HAP-1 (cell line): ENCODE results near the gene GRB2.

ENCODE experiments used
- DNase-seq, 2 experiments: peaks; one replicate each; pipeline ENCODE4 v3.0.0-alpha.2; 2016 to 2020; ENCODE audit warnings: low spot score in 2 of 2
- H3K27me3 ChIP-seq: fragments of 250-450 bp; sonication (Bioruptor Pico); 2 replicates; pipeline ENCODE4 v1.5.1; 2020; ENCODE audit warnings: low read depth, mild to moderate bottlenecking, moderate library complexity
- H3K36me3 ChIP-seq: fragments of 250-450 bp; sonication (Bioruptor Pico); replicated peaks from 2 replicates; pipeline ENCODE4 v1.5.1; 2020; ENCODE audit warnings: mild to moderate bottlenecking
- H3K4me1 ChIP-seq: fragments of 250-450 bp; sonication (Bioruptor Pico); 2 replicates; pipeline ENCODE4 v1.5.1; 2020; ENCODE audit warnings: mild to moderate bottlenecking
- H3K4me3 ChIP-seq: fragments of 250-450 bp; sonication (Bioruptor Pico); 2 replicates; pipeline ENCODE4 v1.5.1; 2020; ENCODE audit warnings: mild to moderate bottlenecking, moderate library complexity
- H3K9me3 ChIP-seq: fragments of 250-450 bp; sonication (Bioruptor Pico); 2 replicates; pipeline ENCODE4 v1.5.1; 2020; ENCODE audit warnings: mild to moderate bottlenecking, moderate library complexity
- in situ Hi-C: fragments of 300-500 bp; cut with MboI; formaldehyde crosslinking; loops from 3 replicates; pipeline ENCODE4 v1.14.3; 2020; ENCODE audit warnings: low sequenced_read_pairs, inconsistent platforms, mixed read lengths

Gene GRB2

DNA sequence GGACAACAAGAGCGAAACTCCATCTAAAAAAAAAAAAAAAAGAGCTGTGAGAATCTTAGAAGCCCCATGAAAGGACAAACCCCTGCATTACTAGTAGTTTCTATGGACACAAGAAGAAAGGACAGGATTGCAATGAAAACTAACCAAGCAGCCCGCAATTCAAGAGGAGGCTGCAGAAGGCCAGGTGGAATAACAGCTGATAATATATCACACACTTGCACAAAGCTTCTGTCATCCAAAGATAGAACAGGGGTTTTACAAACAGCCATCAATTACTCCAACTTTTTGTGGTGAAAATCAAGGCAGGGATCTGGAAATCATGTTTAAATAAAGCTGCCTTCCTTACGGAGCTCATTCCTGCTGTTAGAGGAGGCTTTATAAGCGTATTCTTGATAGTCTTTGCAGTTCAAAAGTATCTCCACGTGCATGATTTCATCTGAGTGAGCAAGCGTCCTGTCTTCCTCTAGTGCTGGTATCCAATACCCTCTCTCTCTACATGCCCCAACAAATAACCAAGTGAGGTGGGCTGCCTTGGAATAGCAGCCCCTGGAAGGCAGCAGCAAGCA lies 27.8 kb upstream of the GRB2 start:
- DNase-seq: no peak
- Histone ChIP-seq H3K9me3 (no peaks in the 10 kb centered on the region), H3K4me1 (peaks cover 20% of the 10 kb centered on the region), H3K27me3 (no peaks in the 10 kb centered on the region), H3K4me3 (no peak overlapping the region), H3K36me3 (no peaks in the 10 kb centered on the region)
- in situ Hi-C loops: no loop called here

- H3K4me3 ChIP-seq: no peak overlapping the region
- in situ Hi-C loops: no loop called here
Observed at GRCh38 chr17:75430159-75430974, 24.9 kb upstream of the GRB2 start.

DNA sequence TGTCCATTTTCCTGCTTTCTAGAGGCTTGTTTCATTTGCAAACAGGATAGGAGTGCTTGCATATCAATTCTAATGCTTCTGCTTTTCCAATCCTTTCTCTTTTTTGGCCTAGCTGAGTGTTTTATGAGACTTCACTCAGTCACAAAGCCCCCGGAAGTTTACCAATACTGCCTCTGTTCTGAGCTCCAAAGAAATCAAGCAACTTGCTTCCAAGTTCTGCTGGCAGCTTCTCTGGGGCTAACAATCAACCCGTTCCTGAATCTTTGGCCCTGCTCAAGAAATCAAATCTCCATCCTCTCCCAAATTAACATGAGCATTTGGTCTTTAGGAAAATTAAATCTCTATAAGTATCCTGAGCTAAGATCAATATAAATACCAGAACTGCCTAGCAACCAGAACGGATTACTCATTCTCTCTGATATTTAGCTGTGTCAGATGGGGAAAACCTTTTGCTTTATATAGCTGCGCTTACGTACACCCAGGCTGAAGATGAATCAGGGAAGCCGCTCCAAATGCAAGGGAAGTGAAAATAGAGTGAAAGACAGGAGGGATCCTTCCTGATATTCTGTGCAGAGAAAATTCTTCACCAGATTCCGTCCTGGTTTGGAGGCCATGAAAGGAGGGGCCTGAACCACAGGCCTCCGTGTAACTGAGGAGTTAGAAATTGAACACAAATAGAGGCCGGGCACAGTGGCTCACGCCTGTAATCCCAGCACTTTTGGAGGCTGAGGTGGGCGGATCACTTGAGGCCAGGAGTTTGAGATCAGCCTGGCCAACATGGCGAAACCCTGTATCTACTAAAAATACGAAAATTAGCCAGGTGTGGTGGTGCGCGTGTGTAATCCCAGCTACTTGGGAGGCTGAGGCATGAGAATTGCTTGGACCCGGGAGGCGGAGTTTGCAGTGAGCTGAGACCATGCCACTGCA lies 23.3 kb upstream of the GRB2 start:
- in situ Hi-C loops: no loop called here
- DNase-seq: no peak
- Histone ChIP-seq H3K27me3 (no peaks in the 10 kb centered on the region), H3K36me3 (no peaks in the 10 kb centered on the region), H3K9me3 (no peaks in the 10 kb centered on the region), H3K4me3 (no peak overlapping the region), H3K4me1 (peaks cover 20% of the 10 kb centered on the region)

More at GRCh38 chr17:75430159-75430974, 24.9 kb upstream of the GRB2 start:
- peaks cover 20% of the 10 kb centered on the region for H3K4me1 ChIP-seq
- peak; percentile 42 to 69 for DNase-seq
- H3K27me3 ChIP-seq: no peaks in the 10 kb centered on the region
- H3K9me3 ChIP-seq: no peaks in the 10 kb centered on the region
- H3K36me3 ChIP-seq: no peaks in the 10 kb centered on the region

DNA sequence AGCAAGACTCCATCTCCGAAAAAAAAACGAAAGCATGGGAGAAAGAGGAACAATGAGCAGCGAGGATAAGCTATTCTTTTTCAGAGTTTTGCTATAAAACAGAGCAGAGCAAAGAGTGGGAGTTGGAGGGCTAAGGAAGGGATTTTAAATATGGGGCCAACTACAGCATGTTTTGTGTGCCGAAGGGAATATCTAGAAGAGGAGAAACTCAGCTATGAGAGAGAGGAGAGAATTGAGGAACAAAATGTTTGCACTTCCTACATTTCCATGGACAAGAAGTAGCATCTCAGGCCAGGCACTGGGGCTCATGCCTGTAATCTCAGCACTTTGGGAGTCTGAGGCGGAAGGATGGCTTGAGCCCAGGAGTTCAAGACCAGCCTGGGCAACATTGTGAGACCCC lies 13.1 kb upstream of the GRB2 start:
- in situ Hi-C loops: loop anchor here (10.0 to 25.0 kb wide), 4 partner anchors 306 to 631 kb away; partner anchors contain the start of genes ARMC7, NAT9, OTOP2 and USH1G
- Histone ChIP-seq H3K4me3 (no peak overlapping the region), H3K27me3 (no peaks in the 10 kb centered on the region), H3K9me3 (no peaks in the 10 kb centered on the region), H3K36me3 (no peaks in the 10 kb centered on the region), H3K4me1 (no peaks in the 10 kb centered on the region)
- no peak for DNase-seq

DNA sequence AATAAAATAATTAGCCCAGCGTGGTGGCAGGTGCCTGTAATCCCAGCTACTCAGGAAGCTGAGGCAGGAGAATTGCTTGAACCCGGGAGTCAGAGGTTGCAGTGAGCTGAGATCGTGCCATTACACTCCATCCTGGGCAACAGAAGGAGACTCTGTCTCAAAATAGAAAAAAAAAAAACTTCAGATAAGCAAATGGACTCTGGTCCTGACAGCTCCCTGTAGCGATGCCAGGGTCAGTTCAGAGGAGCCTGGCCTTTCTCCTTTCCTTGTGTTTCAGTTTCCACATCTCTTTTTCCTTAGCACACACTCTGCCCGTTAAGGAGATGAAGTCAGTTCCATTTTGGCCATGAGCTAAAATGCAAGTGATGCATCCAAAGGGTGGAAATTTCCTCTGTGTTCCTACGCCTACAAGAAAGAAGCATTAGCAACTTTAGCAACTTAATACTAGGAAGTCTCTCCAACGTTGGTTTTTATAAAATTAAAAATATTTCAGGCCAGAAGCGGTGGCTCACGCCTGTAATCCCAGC lies 11.6 kb upstream of the GRB2 start:
- no peaks in the 10 kb centered on the region for H3K27me3 ChIP-seq
- H3K4me1 ChIP-seq: no peaks in the 10 kb centered on the region
- no peaks in the 10 kb centered on the region for H3K9me3 ChIP-seq
- no peak for DNase-seq
- in situ Hi-C loops: loop anchor here (10.0 to 25.0 kb wide), 4 partner anchors 305 to 630 kb away; partner anchors contain the start of genes ARMC7, NAT9, OTOP2 and USH1G
- no peak overlapping the region for H3K4me3 ChIP-seq
- no peaks in the 10 kb centered on the region for H3K36me3 ChIP-seq

GRCh38 chr17:75416006-75416405 lies 10.5 kb upstream of the GRB2 start:
- no peak for DNase-seq
- Histone ChIP-seq H3K4me3 (no peak overlapping the region), H3K4me1 (no peaks in the 10 kb centered on the region), H3K27me3 (no peaks in the 10 kb centered on the region), H3K36me3 (no peaks in the 10 kb centered on the region), H3K9me3 (no peaks in the 10 kb centered on the region)
- in situ Hi-C loops: loop anchor here (10.0 to 25.0 kb wide), 4 partner anchors 304 to 629 kb away; partner anchors contain the start of genes ARMC7, NAT9, OTOP2 and USH1G

- Histone ChIP-seq H3K4me1 (no peaks in the 10 kb centered on the region), H3K36me3 (no peaks in the 10 kb centered on the region), H3K27me3 (0 out of 2 replicates have a peak, but pooled peaks cover 2% of the 10 kb centered on the region), H3K4me3 (no peak overlapping the region), H3K9me3 (no peaks in the 10 kb centered on the region)
- DNase-seq: no peak
- in situ Hi-C loops: loop anchor here (5.0 to 25.0 kb wide), 5 partner anchors 92 to 627 kb away; partner anchors contain the start of genes ARMC7, NAT9, OTOP2 and USH1G
Observed at GRCh38 chr17:75414488-75414887, 9.0 kb upstream of the GRB2 start.

DNA sequence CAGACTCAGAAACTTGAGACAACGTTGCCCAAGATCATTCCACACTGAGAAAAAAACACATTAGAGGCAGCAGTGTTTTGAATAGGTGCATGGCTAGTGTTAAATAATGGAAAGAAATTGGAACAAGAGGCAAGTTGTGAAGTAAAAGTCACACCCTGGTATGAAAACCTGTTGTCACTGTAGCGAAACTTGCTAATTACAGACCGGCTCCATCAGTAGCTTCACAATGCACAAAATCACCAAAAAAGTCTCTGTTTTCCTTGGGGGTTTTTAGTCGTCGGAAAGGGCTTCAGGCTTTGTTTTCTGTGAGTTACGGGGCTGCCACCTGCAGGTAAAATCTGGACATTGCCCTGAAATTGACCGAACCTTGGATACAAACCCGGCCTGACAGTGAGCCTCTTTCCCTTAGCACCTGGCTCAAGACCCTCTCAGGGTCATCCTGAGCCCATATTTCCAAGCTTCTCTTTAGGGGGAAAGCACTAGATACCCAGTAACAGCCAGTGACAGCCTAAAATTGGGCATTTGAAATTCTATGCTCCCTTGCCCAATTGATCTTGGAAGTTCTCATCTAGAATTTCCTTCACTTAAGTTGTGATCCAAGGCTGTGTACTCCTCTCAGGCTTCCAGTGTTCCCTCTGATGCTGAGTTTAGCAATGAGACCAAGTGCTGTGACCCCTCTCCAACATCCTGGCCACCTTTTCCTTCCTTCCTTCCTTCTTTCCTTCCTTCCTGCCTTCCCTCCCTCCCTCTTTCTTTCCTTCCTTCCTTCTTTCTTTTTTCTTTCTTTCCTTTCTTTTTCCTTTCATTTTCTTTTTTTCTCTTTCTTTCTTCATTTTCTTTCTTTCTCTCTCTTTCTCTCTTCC lies 7.2 kb upstream of the GRB2 start:
- H3K27me3 ChIP-seq: 0 out of 2 replicates have a peak, but pooled peaks cover 2% of the 10 kb centered on the region
- no peaks in the 10 kb centered on the region for H3K9me3 ChIP-seq
- in situ Hi-C loops: loop anchor here (5.0 to 25.0 kb wide), 5 partner anchors 90 to 625 kb away; partner anchors contain the start of genes ARMC7, NAT9, OTOP2 and USH1G
- peak; percentile 58 to 83 for DNase-seq
- no peaks in the 10 kb centered on the region for H3K36me3 ChIP-seq
- no peaks in the 10 kb centered on the region for H3K4me1 ChIP-seq
- no peak overlapping the region for H3K4me3 ChIP-seq

DNA sequence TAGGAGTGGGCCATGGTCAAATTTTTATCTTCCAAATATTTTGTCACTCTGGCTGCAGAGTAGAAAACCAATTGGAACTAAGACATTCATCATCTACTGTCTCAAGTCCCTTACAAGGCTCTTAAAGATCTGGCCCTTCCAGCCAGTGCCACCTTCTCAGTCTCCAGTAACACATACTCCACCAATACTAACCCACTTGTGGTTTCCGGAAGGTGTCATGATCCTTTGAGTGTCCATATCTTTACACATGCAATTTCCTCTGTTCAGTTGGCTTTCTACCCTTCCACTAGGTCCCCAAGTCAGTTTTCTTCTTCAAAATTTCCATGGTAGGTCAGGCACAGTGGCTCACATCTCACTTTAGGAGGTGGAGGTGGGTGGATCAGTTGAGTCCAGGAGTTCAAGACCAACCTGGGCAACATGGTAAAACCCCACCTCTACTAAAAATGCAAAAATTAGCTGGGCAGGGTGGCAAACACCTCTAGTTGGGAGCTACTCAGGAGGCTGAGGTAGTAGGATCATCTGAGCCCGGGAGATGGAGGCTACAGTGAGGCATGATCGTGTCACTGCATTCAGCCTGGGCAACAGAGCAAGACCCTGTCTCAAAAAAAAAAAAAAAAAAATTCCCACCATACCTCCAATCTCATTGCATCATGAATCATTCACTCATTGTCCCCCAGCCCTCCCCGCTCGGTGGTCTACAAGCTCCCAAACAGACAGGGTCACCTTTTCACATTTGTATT lies 6.0 kb upstream of the GRB2 start:
- Histone ChIP-seq H3K36me3 (no peaks in the 10 kb centered on the region), H3K9me3 (no peaks in the 10 kb centered on the region), H3K4me1 (peaks cover 2% of the 10 kb centered on the region), H3K4me3 (no peak overlapping the region), H3K27me3 (0 out of 2 replicates have a peak, but pooled peaks cover 2% of the 10 kb centered on the region)
- in situ Hi-C loops: loop anchor here (5.0 to 25.0 kb wide), 5 partner anchors 89 to 624 kb away; partner anchors contain the start of genes ARMC7, NAT9, OTOP2 and USH1G
- DNase-seq: no peak

DNA sequence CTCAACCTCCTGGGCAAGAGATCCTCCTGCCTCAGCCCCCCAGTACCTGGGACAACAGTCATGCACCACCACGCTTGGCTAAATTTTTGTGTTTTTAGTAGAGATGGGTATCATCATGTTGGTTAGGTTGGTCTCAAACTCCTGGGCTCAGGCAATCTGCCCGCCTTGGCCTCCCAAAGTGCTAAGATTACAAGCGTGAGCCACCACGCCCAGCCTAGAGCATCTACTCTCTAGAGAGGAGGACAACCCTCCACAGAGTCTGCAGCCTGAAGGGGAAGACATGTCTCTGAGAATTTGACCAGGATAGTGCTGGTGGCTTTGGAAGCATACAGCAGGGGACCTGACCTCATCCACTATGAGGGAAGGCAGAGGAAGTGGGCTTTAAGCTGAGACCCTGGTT lies 4.7 kb upstream of the GRB2 start:
- H3K4me3 ChIP-seq: no peak overlapping the region
- in situ Hi-C loops: loop anchor here (5.0 to 25.0 kb wide), 5 partner anchors 88 to 623 kb away; partner anchors contain the start of genes ARMC7, NAT9, OTOP2 and USH1G
- peaks cover 3% of the 10 kb centered on the region for H3K36me3 ChIP-seq

DNA sequence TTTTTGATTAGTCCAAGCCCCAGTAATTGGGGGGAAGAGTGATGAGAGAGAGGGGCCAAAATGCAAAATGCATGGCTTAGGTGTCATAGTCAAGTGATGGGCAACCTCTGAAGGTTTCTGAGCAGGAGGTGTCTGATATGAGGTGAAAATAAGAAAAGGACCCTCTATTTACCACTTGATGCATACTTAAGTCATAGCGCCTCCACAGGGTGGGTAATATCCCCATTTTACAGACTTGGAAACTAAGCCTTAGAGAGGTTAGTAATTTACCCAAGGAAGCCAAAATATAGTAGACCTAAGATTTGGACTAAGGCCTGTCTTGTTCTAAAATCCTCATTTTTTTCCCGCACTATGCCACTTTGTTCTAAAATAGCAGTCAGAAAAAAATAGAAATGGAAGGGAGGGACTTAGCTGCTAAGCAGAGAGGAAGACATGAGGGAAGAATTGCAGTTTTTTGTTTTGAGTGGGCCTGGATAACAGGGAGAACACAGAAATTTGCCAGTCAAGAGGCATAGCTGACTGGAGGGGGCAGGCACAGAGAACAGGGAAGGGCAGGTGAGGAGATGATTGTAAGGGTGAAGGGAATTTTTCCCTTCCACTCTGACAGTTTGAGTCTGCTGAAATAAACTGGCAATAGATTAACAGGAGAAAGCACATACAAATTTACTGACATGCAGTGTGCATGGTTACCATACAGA lies 2.3 kb upstream of the GRB2 start:
- in situ Hi-C loops: loop anchor here (25.0 kb wide), 2 partner anchors 296 to 621 kb away; partner anchors contain the start of genes ARMC7 and NAT9
- peaks cover 11% of the 10 kb centered on the region for H3K4me1 ChIP-seq

More for the DNA sequence above, 4.7 kb upstream of the GRB2 start:
- Histone ChIP-seq H3K9me3 (no peaks in the 10 kb centered on the region), H3K27me3 (0 out of 2 replicates have a peak, but pooled peaks cover 2% of the 10 kb centered on the region), H3K4me1 (peaks cover 8% of the 10 kb centered on the region)
- no peak for DNase-seq

More for the DNA sequence above, 2.3 kb upstream of the GRB2 start:
- no peak for DNase-seq
- H3K4me3 ChIP-seq: no peak overlapping the region
- no peaks in the 10 kb centered on the region for H3K9me3 ChIP-seq
- peaks cover 5% of the 10 kb centered on the region for H3K36me3 ChIP-seq
- H3K27me3 ChIP-seq: 0 out of 2 replicates have a peak, but pooled peaks cover 2% of the 10 kb centered on the region
